Parathyroid adenoma (tissue), 2 donors: ENCODE measurements around the gene STAC3.

ENCODE experiments used
- H2AFZ ChIP-seq: fragments of 300-600 bp; sonication (generic); one replicate; pipeline ENCODE4 v1.7.0; 2017; ENCODE audit warnings: antibody characterized with exemption, mild to moderate bottlenecking
- H3K27ac ChIP-seq: fragments of 300-600 bp; sonication (generic); one replicate; pipeline ENCODE4 v1.7.0; 2017
- H3K27me3 ChIP-seq: fragments of 300-600 bp; sonication (generic); one replicate; pipeline ENCODE4 v1.7.0; 2017; ENCODE audit warnings: low read length; ENCODE audit not compliant: control insufficient read depth, insufficient read depth
- H3K36me3 ChIP-seq: fragments of 300-600 bp; sonication (generic); one replicate; pipeline ENCODE4 v1.7.0; 2017; ENCODE audit warnings: low read length; ENCODE audit not compliant: control insufficient read depth, insufficient read depth
- H3K4me1 ChIP-seq: fragments of 300-600 bp; sonication (generic); one replicate; pipeline ENCODE4 v1.7.0; 2017; ENCODE audit warnings: control low read depth
- H3K4me2 ChIP-seq: fragments of 300-600 bp; sonication (generic); one replicate; pipeline ENCODE4 v1.7.0; 2017; ENCODE audit warnings: low read length
- H3K4me3 ChIP-seq: fragments of 300-600 bp; sonication (generic); one replicate; pipeline ENCODE4 v1.7.0; 2017; ENCODE audit warnings: low read depth, low read length
- H3K79me2 ChIP-seq: fragments of 300-600 bp; sonication (generic); one replicate; pipeline ENCODE4 v1.7.0; 2017; ENCODE audit warnings: control low read depth
- H3K9ac ChIP-seq: fragments of 300-600 bp; sonication (generic); one replicate; pipeline ENCODE4 v1.7.0; 2017; ENCODE audit warnings: mild to moderate bottlenecking
- H3K9me3 ChIP-seq: fragments of 300-600 bp; sonication (generic); one replicate; pipeline ENCODE4 v1.7.0; 2017; ENCODE audit warnings: low read length; ENCODE audit not compliant: control insufficient read depth
- TF ChIP-seq, protein P1 (sequence below): fragments of 300-600 bp; sonication (generic); IDR thresholded peaks from one replicate; pipeline ENCODE4 v1.7.0; 2017; ENCODE audit warnings: antibody characterized with exemption, mild to moderate bottlenecking
- donor health status: primary hyperparathyroidism.

STAC3 gene

DNA sequence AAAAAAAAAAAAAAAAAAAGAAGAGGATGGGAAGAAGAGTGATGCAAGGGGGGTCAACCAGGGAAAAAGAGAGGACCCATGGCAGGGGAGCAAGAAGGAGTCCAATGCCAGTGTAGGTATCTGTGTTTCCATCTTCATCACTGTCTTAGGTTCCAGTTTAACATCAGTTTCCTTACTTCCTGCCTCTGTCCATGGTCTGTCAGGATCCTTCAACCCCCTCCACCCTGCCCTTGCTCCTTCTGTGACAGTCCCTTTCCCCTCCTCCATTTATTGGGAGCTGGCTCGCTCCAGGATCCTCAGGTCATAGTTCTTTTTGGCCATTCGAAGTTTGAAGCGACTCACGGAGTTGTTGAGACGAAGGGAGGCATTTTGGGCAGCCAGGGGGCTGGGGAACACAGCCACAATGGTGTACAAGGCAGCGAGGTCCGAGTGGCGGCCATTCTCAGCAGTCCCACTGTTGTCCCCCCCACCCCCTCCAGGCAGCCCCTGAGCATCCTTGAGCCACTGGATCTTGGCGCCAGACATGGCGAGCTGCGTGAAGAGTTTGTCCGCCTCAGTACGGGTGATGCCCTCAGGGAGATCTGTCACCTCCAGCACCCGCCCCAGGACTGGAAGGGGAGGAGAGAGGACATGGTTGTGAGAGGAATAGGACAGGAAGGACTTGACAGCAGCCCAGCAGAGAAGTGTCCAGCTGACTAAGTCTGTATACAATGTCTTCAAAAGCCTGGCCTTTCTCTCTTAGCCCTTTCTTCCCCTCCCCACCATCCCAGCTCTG lies 3.7 kb upstream of the STAC3 start:
- H3K4me3 ChIP-seq = no peak overlapping the region
- H3K36me3 ChIP-seq = no peaks in the 10 kb centered on the region
- no peaks in the 10 kb centered on the region for H3K27me3 ChIP-seq
- H3K4me1 ChIP-seq = peaks cover 7% of the 10 kb centered on the region
- H3K27ac ChIP-seq = no peak overlapping the region
- H3K9ac ChIP-seq = no peak overlapping the region
- no peaks in the 10 kb centered on the region for H3K9me3 ChIP-seq
- TF ChIP-seq, protein P1, sequence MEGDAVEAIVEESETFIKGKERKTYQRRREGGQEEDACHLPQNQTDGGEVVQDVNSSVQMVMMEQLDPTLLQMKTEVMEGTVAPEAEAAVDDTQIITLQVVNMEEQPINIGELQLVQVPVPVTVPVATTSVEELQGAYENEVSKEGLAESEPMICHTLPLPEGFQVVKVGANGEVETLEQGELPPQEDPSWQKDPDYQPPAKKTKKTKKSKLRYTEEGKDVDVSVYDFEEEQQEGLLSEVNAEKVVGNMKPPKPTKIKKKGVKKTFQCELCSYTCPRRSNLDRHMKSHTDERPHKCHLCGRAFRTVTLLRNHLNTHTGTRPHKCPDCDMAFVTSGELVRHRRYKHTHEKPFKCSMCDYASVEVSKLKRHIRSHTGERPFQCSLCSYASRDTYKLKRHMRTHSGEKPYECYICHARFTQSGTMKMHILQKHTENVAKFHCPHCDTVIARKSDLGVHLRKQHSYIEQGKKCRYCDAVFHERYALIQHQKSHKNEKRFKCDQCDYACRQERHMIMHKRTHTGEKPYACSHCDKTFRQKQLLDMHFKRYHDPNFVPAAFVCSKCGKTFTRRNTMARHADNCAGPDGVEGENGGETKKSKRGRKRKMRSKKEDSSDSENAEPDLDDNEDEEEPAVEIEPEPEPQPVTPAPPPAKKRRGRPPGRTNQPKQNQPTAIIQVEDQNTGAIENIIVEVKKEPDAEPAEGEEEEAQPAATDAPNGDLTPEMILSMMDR = no peak
- H3K4me2 ChIP-seq = no peak overlapping the region
- H3K79me2 ChIP-seq = no peaks in the 10 kb centered on the region
- H2AFZ ChIP-seq = no peak overlapping the region

DNA sequence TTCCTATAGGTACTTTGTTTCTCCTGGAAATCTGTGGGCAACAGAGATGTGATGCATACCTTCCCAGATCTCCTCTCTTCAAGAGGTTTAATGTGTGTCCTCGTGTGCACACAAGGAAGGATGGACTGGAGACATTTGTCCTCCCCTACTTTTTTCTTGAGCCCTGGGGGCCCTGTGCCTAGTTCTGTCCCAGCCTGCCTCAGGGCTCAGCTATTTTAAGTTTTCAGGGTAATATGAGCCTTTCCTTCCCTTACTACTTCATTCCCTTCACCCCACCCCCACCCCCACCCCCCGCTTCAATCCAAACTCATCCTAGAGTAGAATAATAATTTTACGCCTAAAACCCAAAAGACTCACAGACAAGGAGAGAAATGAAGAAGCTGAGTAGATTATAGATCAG lies 446 bp downstream of the STAC3 start:
- Histone ChIP-seq H3K27ac (no peak overlapping the region), H2AFZ (no peak overlapping the region), H3K79me2 (no peaks in the 10 kb centered on the region), H3K36me3 (no peaks in the 10 kb centered on the region), H3K9me3 (no peaks in the 10 kb centered on the region), H3K4me2 (no peak overlapping the region), H3K4me3 (no peak overlapping the region), H3K4me1 (peaks cover 4% of the 10 kb centered on the region), H3K27me3 (no peaks in the 10 kb centered on the region), H3K9ac (no peak overlapping the region)
- TF ChIP-seq, protein P1 = no peak

DNA sequence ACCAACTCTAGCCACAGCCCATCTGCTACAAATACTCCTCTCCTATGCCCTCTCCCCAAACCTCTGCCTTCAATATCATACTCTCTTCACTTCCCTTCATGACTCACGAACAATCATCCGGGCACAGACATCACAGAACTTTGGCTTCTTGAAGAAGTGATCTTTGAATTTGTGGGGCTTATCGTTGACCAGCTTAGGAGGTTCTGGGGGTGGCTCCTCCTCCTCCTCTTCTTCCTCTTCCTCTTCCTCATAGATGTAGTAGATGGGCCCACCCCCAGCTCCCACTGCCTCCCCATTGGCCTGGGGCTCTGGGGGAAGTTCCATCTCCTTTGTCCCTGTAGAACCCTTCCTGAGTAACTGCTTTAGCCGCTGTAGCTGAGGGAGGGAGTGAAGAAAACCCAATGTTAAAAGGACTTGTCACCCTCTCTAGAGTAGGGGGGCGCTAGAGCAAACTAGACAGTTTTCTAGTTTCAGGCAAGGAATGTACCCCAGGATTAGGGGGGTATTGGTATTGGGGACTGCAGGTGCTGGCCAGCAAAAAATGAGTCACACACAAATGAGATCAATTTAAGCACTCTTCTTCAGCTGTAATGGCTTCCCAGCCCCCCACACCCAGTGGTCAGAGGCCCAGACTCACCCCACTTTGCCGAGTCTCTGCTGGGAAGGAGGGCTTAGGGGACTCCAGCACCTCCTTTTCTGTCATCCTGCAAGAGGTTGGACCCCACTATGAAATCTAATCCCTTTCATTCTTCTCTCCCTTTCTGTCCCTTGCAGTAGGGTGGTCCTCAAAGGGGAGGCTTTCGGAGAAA lies 1.8 kb downstream of the STAC3 start:
- H3K4me1 ChIP-seq = peaks cover 4% of the 10 kb centered on the region
- H3K9me3 ChIP-seq = no peaks in the 10 kb centered on the region
- no peak overlapping the region for H3K4me3 ChIP-seq
- H3K79me2 ChIP-seq = no peaks in the 10 kb centered on the region
- no peak overlapping the region for H3K27ac ChIP-seq
- TF ChIP-seq, protein P1 = no peak
- H2AFZ ChIP-seq = no peak overlapping the region
- H3K9ac ChIP-seq = no peak overlapping the region
- H3K27me3 ChIP-seq = no peaks in the 10 kb centered on the region
- no peaks in the 10 kb centered on the region for H3K36me3 ChIP-seq
- H3K4me2 ChIP-seq = no peak overlapping the region

DNA sequence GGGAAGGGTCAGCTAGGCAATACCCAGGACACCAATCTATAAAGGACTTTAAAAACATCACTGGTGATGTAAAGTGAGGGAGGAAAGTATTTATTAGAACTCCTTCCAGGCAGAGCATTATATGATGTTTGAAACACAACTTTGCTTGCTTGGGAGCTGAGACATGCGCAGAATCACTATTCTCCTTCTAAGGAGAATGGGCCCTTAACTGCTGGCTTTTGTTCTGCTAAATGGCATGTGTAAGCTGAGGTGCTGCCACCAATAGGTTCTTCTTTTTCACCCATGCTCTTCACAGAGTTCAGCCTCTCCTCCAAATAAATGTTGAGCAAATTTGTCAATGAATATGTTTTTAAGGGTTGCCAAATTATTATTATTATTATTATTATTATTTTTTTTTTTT lies 3.9 kb downstream of the STAC3 start:
- Histone ChIP-seq H3K9me3 (no peaks in the 10 kb centered on the region), H3K36me3 (no peaks in the 10 kb centered on the region), H3K27me3 (no peaks in the 10 kb centered on the region), H3K9ac (no peak overlapping the region), H3K79me2 (no peaks in the 10 kb centered on the region), H3K27ac (no peak overlapping the region), H3K4me3 (no peak overlapping the region), H2AFZ (no peak overlapping the region), H3K4me1 (peaks cover 8% of the 10 kb centered on the region), H3K4me2 (no peak overlapping the region)
- TF ChIP-seq, protein P1 = no peak
